HepG2 (cell line): ENCODE results near the gene PTGIS. TPM values are rescaled to one million over a fixed set of nuclear protein-coding genes. Genes with fewer than 3 reads are reported as not detected.

Experiments used
- ATAC-seq: fragments of 200-7000 bp; cut with Tn5 transposase; 3 replicates; pipeline ENCODE4 v1.9.1; 2020; ENCODE audit warnings: mild to moderate bottlenecking, moderate library complexity
- BruUV-seq: library from RNA; stranded (reverse); fragments of 400-500 nt; replicated peaks from 2 replicates; lab custom pipeline; 2021; lab: Mats Ljungman, UMichigan
- CTCF ChIA-PET: fragments of 300-600 bp; formaldehyde crosslinking; extraction: SDS; loops from one replicate; lab custom pipeline; 2021; ENCODE audit warnings: low total read pairs, inconsistent platforms, low intra/inter-chr PET ratio; lab: Yijun Ruan, JAX
- POLR2A ChIA-PET: fragments of 350-600 bp; sonication (Branson Sonifier 250); formaldehyde crosslinking; loops from one replicate; lab custom pipeline; 2020; ENCODE audit warnings: antibody characterized with exemption, inconsistent platforms; lab: Yijun Ruan, JAX
- DNase-seq: peaks from one replicate; pipeline ENCODE4 v3.0.0-alpha.2; 2015; ENCODE audit warnings: low spot score
- FAIRE-seq: peaks from 3 replicates; lab custom pipeline; 2011; peaks lifted over from hg19 to GRCh38; lab: Jason Lieb, UNC
- H2AFZ ChIP-seq: one replicate; pipeline ENCODE4 v1.6.1; 2011; ENCODE audit warnings: low read length, inconsistent platforms
- H3K27ac ChIP-seq: fragments of 300-600 bp; 3 replicates; pipeline ENCODE4 v1.8.0; 2011; ENCODE audit warnings: mixed run types, mild to moderate bottlenecking, mixed read lengths, low read length, inconsistent platforms; ENCODE audit not compliant: insufficient read depth; ENCODE audit errors: extremely low read length
- H3K27me3 ChIP-seq, 2 experiments: fragments of 200-600 bp in 1 of 2; 2 replicates in 1 of 2; 3 replicates in 1 of 2; pipeline versions ENCODE4 v1.6.0 to v1.8.0; 2011; ENCODE audit warnings: low read length in 2 of 2, mild to moderate bottlenecking in 2 of 2, moderate library complexity in 2 of 2, inconsistent platforms in 1 of 2; ENCODE audit not compliant: insufficient read depth in 2 of 2, control insufficient read depth in 1 of 2
- H3K36me3 ChIP-seq, 2 experiments: fragments of 200-600 bp in 1 of 2; replicated peaks in 1 of 2; 2 replicates in 1 of 2; 3 replicates in 1 of 2; pipeline versions ENCODE4 v1.5.1 to v1.8.0; 2011; ENCODE audit warnings: low read length in 2 of 2, inconsistent platforms in 1 of 2; ENCODE audit not compliant: insufficient read depth in 2 of 2, control insufficient read depth in 1 of 2
- H3K4me1 ChIP-seq: 2 replicates; pipeline ENCODE4 v1.5.1; 2012; ENCODE audit warnings: low read length, inconsistent platforms; ENCODE audit not compliant: insufficient read depth
- H3K4me2 ChIP-seq: 2 replicates; pipeline ENCODE4 v1.6.0; 2011; ENCODE audit warnings: low read depth, low read length, inconsistent platforms
- H3K4me3 ChIP-seq, 3 experiments: fragments of 200-600 bp in 1 of 3; sonication (generic), shearing (Covaris generic) in 1 of 3; replicated peaks in 1 of 3; 2 replicates each; pipeline ENCODE4 v1.5.1; 2011 to 2016; ENCODE audit warnings: low read length in 3 of 3, inconsistent platforms in 2 of 3, low read depth in 2 of 3, mild to moderate bottlenecking in 2 of 3, control low read depth in 1 of 3, mixed read lengths in 1 of 3; ENCODE audit not compliant: insufficient read depth in 1 of 3
- H3K79me2 ChIP-seq: one replicate; pipeline ENCODE4 v1.6.1; 2011; ENCODE audit warnings: low read length, inconsistent platforms; ENCODE audit not compliant: insufficient read depth
- H3K9ac ChIP-seq: 2 replicates; pipeline ENCODE4 v1.6.0; 2011; ENCODE audit warnings: mild to moderate bottlenecking, low read depth, low read length, inconsistent platforms; ENCODE audit not compliant: insufficient read depth
- H3K9me3 ChIP-seq: 2 replicates; pipeline ENCODE4 v1.5.1; 2012; ENCODE audit warnings: mild to moderate bottlenecking, low read length
- H4K20me1 ChIP-seq: 2 replicates; pipeline ENCODE4 v1.6.0; 2011; ENCODE audit warnings: inconsistent platforms, mild to moderate bottlenecking, low read length, moderate library complexity; ENCODE audit not compliant: insufficient read depth
- ATF1 ChIP-seq: IDR thresholded peaks from 2 replicates; pipeline ENCODE4 v1.6.1; 2016; ENCODE audit warnings: mild to moderate bottlenecking, control low read depth
- CEBPB ChIP-seq: IDR thresholded peaks from 2 replicates; pipeline ENCODE4 v1.6.1; 2011; ENCODE audit warnings: low read depth, low read length, improper control_type of control experiment, borderline replicate concordance
- DZIP1 ChIP-seq: sonication (generic); formaldehyde crosslinking; IDR thresholded peaks from 2 replicates; pipeline ENCODE4 v1.5.0; 2020; ENCODE audit warnings: mild to moderate bottlenecking, missing genetic modification reagents
- E2F1 ChIP-seq: sonication (generic); formaldehyde crosslinking; IDR thresholded peaks from 2 replicates; pipeline ENCODE4 v1.5.0; 2020; ENCODE audit warnings: missing genetic modification reagents
- HOXA5 ChIP-seq: sonication (generic); formaldehyde crosslinking; IDR thresholded peaks from 2 replicates; pipeline ENCODE4 v1.4.0; 2020; ENCODE audit warnings: missing genetic modification reagents
- KAT2B ChIP-seq: fragments of 150-350 bp; IDR thresholded peaks from 2 replicates; pipeline ENCODE4 v1.6.1; 2014; ENCODE audit warnings: low read depth, low read length, borderline replicate concordance
- MIER3 ChIP-seq: IDR thresholded peaks from 2 replicates; pipeline ENCODE4 v1.6.1; 2016; ENCODE audit warnings: missing compliant biosample characterization, borderline replicate concordance
- NCOA2 ChIP-seq: sonication (generic); formaldehyde crosslinking; IDR thresholded peaks from 2 replicates; pipeline ENCODE4 v1.8.0; 2022; ENCODE audit warnings: inconsistent platforms
- NFIC ChIP-seq: IDR thresholded peaks from 2 replicates; pipeline ENCODE4 v1.6.1; 2012; ENCODE audit warnings: mild to moderate bottlenecking, low read length, inconsistent platforms
- POLR2G ChIP-seq: fragments of 200-400 bp; formaldehyde crosslinking; IDR thresholded peaks from 2 replicates; pipeline ENCODE4 v1.6.1; 2018; ENCODE audit warnings: mild to moderate bottlenecking, low read depth, low read length, moderate library complexity
- RFX5 ChIP-seq: IDR thresholded peaks from 2 replicates; pipeline ENCODE4 v1.6.1; 2011; ENCODE audit warnings: low read depth, low read length, improper control_type of control experiment
- SNRNP70 ChIP-seq: fragments of 200-400 bp; formaldehyde crosslinking; IDR thresholded peaks from 2 replicates; pipeline ENCODE4 v1.6.1; 2017; ENCODE audit warnings: mild to moderate bottlenecking, low read depth, low read length, moderate library complexity
- TOE1 ChIP-seq: sonication (generic); formaldehyde crosslinking; IDR thresholded peaks from 2 replicates; pipeline ENCODE4 v1.4.0; 2020; ENCODE audit warnings: mild to moderate bottlenecking, missing genetic modification reagents
- ZNF124 ChIP-seq: sonication (generic); formaldehyde crosslinking; IDR thresholded peaks from 2 replicates; pipeline ENCODE4 v1.4.0; 2020; ENCODE audit warnings: missing genetic modification reagents
- ZNF225 ChIP-seq: sonication (generic); formaldehyde crosslinking; IDR thresholded peaks from 2 replicates; pipeline ENCODE4 v1.4.0; 2020; ENCODE audit warnings: mild to moderate bottlenecking, missing genetic modification reagents
- ZNF337 ChIP-seq: sonication (generic); formaldehyde crosslinking; IDR thresholded peaks from 2 replicates; pipeline ENCODE4 v1.5.1; 2020; ENCODE audit warnings: missing genetic modification reagents, low read depth, mild to moderate bottlenecking, borderline replicate concordance
- ZNF598 ChIP-seq: sonication (generic); formaldehyde crosslinking; IDR thresholded peaks from 2 replicates; pipeline ENCODE4 v1.5.1; 2020; ENCODE audit warnings: mild to moderate bottlenecking, missing genetic modification reagents, borderline replicate concordance
- ZNF605 ChIP-seq: sonication (generic); formaldehyde crosslinking; IDR thresholded peaks from 2 replicates; pipeline ENCODE4 v1.8.0; 2022; ENCODE audit warnings: mild to moderate bottlenecking, missing genetic modification reagents
- ZNF615 ChIP-seq: sonication (generic); formaldehyde crosslinking; IDR thresholded peaks from 2 replicates; pipeline ENCODE4 v1.5.0; 2020; ENCODE audit warnings: mild to moderate bottlenecking, missing genetic modification reagents, borderline replicate concordance
- ZNF7 ChIP-seq: IDR thresholded peaks from 2 replicates; pipeline ENCODE4 v1.6.1; 2016; ENCODE audit warnings: missing biosample characterization, missing genetic modification reagents
- ZNF749 ChIP-seq: sonication (generic); formaldehyde crosslinking; IDR thresholded peaks from 2 replicates; pipeline ENCODE4 v1.8.0; 2022; ENCODE audit warnings: mild to moderate bottlenecking, missing genetic modification reagents, moderate library complexity, borderline replicate concordance
- WGBS: methylation state at CpG from one replicate; pipeline ENCODE4 v1.1.6; 2017; ENCODE audit warnings: low lambda C conversion rate; 5-methylcytosine and 5-hydroxymethylcytosine counted together
- in situ Hi-C: cut with HindIII; loops from 2 replicates; pipeline ENCODE4 v1.10.0; 2017; ENCODE audit warnings: low pct_unique_long_range_greater_than_20kb; ENCODE audit not compliant: extremely low pct_ligation_motif_present
- intact Hi-C: fragments of 100-400 bp; cut with micrococcal nuclease; formaldehyde crosslinking; loops from one replicate; pipeline ENCODE4 v1.10.0; 2022; ENCODE audit not compliant: unreplicated experiment
- polyA plus RNA-seq, 8 experiments: library from polyadenylated mRNA; depleted of rRNA in 3 of 8; stranded (reverse) in 7 of 8; unstranded in 1 of 8; fragments of >200 nt; fragmentation: Illumina TruSeq in 4 of 8; extraction: Trizol in 4 of 8; gene quantifications; 2 replicates each; pipeline versions ENCODE4 v1.2.1 to v1.2.3, GENCODE V29; 2011 to 2016; ENCODE audit warnings: low read depth in 4 of 8, missing spikeins in 1 of 8, mixed read lengths in 1 of 8; ENCODE audit not compliant: insufficient read depth in 1 of 8
- total RNA-seq, 5 experiments: library from RNA; depleted of rRNA; stranded (reverse); fragments of >200 nt; fragmentation: Illumina TruSeq; extraction: Trizol; gene quantifications; 2 replicates each; pipeline ENCODE4 v1.2.3, GENCODE V29; 2016; ENCODE audit warnings: low read depth in 1 of 5

PTGIS gene
- total and polyA plus RNA-seq, 2 of the 13 experiments (the other 11 are each of a cell fraction or from before 2014, with no cell fraction given) = not detected

- TF ChIP-seq DZIP1 (CRISPR knock-in tag) (no peak), ZNF124 (no peak), ZNF337 (CRISPR knock-in tag) (no peak), ZNF605 (no peak)
Observed at GRCh38 chr20:49505518-49505917, 62.4 kb downstream of the PTGIS start (continued).

GRCh38 chr20:49503176-49503575 lies 64.8 kb downstream of the PTGIS start:
- in situ Hi-C loops (no loop called here), intact Hi-C loops (no loop called here)
- BruUV-seq = no TSS peak
- ATAC-seq = no peak
- no peak for FAIRE-seq
- Histone ChIP-seq H3K79me2 (no peaks in the 10 kb centered on the region), H3K9me3 (no peaks in the 10 kb centered on the region), H3K36me3 (no peaks in the 10 kb centered on the region), H2AFZ (no peak overlapping the region), H3K27me3 (peaks cover 0 to 28% of the 10 kb centered on the region in 2 experiments; a peak in 3 of 5 replicates), H3K4me3 (no peak overlapping the region), H3K27ac (no peak overlapping the region), H3K9ac (no peak overlapping the region), H3K4me1 (no peaks in the 10 kb centered on the region), H3K4me2 (no peak overlapping the region), H4K20me1 (no peaks in the 10 kb centered on the region)
- POLR2A ChIA-PET = no interaction called here
- TF ChIP-seq NCOA2 (CRISPR knock-in tag) (no peak), ZNF225 (no peak), SNRNP70 (no peak), TOE1 (CRISPR knock-in tag) (no peak), HOXA5 (CRISPR knock-in tag) (no peak), E2F1 (CRISPR knock-in tag) (no peak), ATF1 (CRISPR knock-in tag) (no peak), ZNF7 (CRISPR knock-in tag) (no peak), RFX5 (no peak), ZNF337 (CRISPR knock-in tag) (no peak), ZNF598 (CRISPR knock-in tag) (no peak), ZNF749 (CRISPR knock-in tag) (no peak), POLR2G (no peak), CEBPB (no peak), ZNF615 (no peak), NFIC (no peak), KAT2B (no peak), MIER3 (CRISPR knock-in tag) (no peak)
- CTCF ChIA-PET = interaction anchor here (0.6 kb wide), 1 partner anchor 452 kb away, joined by 3 read pairs; no protein-coding TSS in a partner anchor
- WGBS = 29% methylated on average over 5 of the region's 6 CpGs
- no peak for DNase-seq
